H9 (cell line): ENCODE results near the gene ST3GAL6. TPM values are rescaled to one million over a fixed set of nuclear protein-coding genes. Genes with fewer than 3 reads are reported as not detected.

Experiments
- DNase-seq: peaks from one replicate; pipeline ENCODE4 v3.0.0-alpha.2; 2017
- H2AFZ ChIP-seq: one replicate; pipeline ENCODE4 v1.6.1; 2013; ENCODE audit warnings: mild to moderate bottlenecking, low read length, control low read depth, moderate library complexity
- H2AK5ac ChIP-seq: 2 replicates; pipeline ENCODE4 v1.6.1; 2013; ENCODE audit warnings: low read length, control low read depth, mixed read lengths; ENCODE audit not compliant: insufficient read length
- H2BK120ac ChIP-seq: one replicate; pipeline ENCODE4 v1.6.1; 2013; ENCODE audit warnings: low read depth, mild to moderate bottlenecking, low read length, control low read depth, inconsistent platforms; ENCODE audit not compliant: poor library complexity, severe bottlenecking
- H2BK12ac ChIP-seq: 2 replicates; pipeline ENCODE4 v1.6.1; 2013; ENCODE audit warnings: low read length, control low read depth, mixed read lengths, low read depth; ENCODE audit not compliant: insufficient read length
- H2BK15ac ChIP-seq: 2 replicates; pipeline ENCODE4 v1.6.1; 2013; ENCODE audit warnings: low read depth, low read length, control low read depth
- H2BK20ac ChIP-seq: one replicate; pipeline ENCODE4 v1.6.1; 2013; ENCODE audit warnings: low read depth, mild to moderate bottlenecking, low read length, control low read depth, inconsistent platforms; ENCODE audit not compliant: poor library complexity, severe bottlenecking
- H2BK5ac ChIP-seq: 2 replicates; pipeline ENCODE4 v1.6.1; 2013; ENCODE audit warnings: low read length, control low read depth, mixed read lengths; ENCODE audit not compliant: insufficient read length
- H3K14ac ChIP-seq: 2 replicates; pipeline ENCODE4 v1.6.1; 2013; ENCODE audit warnings: low read length, control low read depth; ENCODE audit not compliant: insufficient read depth
- H3K18ac ChIP-seq: 2 replicates; pipeline ENCODE4 v1.6.1; 2013; ENCODE audit warnings: low read depth, mild to moderate bottlenecking, mixed read lengths, low read length, control low read depth; ENCODE audit not compliant: insufficient read length
- H3K23ac ChIP-seq: 2 replicates; pipeline ENCODE4 v1.6.1; 2013; ENCODE audit warnings: low read length, control low read depth, mixed read lengths, low read depth; ENCODE audit not compliant: insufficient read length
- H3K23me2 ChIP-seq: 2 replicates; pipeline ENCODE4 v1.6.1; 2013; ENCODE audit warnings: low read depth, mild to moderate bottlenecking, mixed read lengths, low read length, control low read depth; ENCODE audit not compliant: insufficient read length, poor library complexity, severe bottlenecking
- H3K27ac ChIP-seq: 2 replicates; pipeline ENCODE4 v1.5.1; 2013; ENCODE audit warnings: low read length, control low read depth, mixed read lengths, low read depth; ENCODE audit not compliant: insufficient read length
- H3K27me3 ChIP-seq: 2 replicates; pipeline ENCODE4 v1.6.1; 2013; ENCODE audit warnings: low read length, control low read depth, inconsistent platforms; ENCODE audit not compliant: insufficient read depth
- H3K4ac ChIP-seq: 2 replicates; pipeline ENCODE4 v1.6.1; 2013; ENCODE audit warnings: low read depth, mild to moderate bottlenecking, control low read depth, inconsistent platforms, low read length, moderate library complexity
- H3K4me1 ChIP-seq: 2 replicates; pipeline ENCODE4 v1.6.1; 2013; ENCODE audit warnings: low read length, control low read depth, inconsistent platforms; ENCODE audit not compliant: insufficient read depth
- H3K4me2 ChIP-seq: 2 replicates; pipeline ENCODE4 v1.6.1; 2013; ENCODE audit warnings: low read length, control low read depth, mixed read lengths; ENCODE audit not compliant: insufficient read length, insufficient read depth
- H3K56ac ChIP-seq: 2 replicates; pipeline ENCODE4 v1.6.1; 2013; ENCODE audit warnings: low read depth, mild to moderate bottlenecking, mixed read lengths, low read length, control low read depth; ENCODE audit not compliant: insufficient read length
- H3K79me1 ChIP-seq: 2 replicates; pipeline ENCODE4 v1.6.1; 2013; ENCODE audit warnings: low read depth, mild to moderate bottlenecking, moderate library complexity, low read length, control low read depth, inconsistent platforms; ENCODE audit not compliant: insufficient read depth, poor library complexity, severe bottlenecking
- H3K79me2 ChIP-seq: 2 replicates; pipeline ENCODE4 v1.6.1; 2013; ENCODE audit warnings: low read length, control low read depth, inconsistent platforms; ENCODE audit not compliant: insufficient read depth
- H3K9ac ChIP-seq: 2 replicates; pipeline ENCODE4 v1.6.1; 2013; ENCODE audit warnings: low read length, control low read depth, mixed read lengths; ENCODE audit not compliant: insufficient read length; ENCODE audit errors: extremely low read depth
- H3K9me3 ChIP-seq: one replicate; pipeline ENCODE4 v1.6.1; 2013; ENCODE audit warnings: low read depth, low read length, inconsistent platforms; ENCODE audit not compliant: control insufficient read depth
- H3T11ph ChIP-seq: one replicate; pipeline ENCODE4 v1.6.1; 2013; ENCODE audit warnings: mild to moderate bottlenecking, low read length, control low read depth, inconsistent platforms
- H4K20me1 ChIP-seq: one replicate; pipeline ENCODE4 v1.6.1; 2013; ENCODE audit not compliant: control insufficient read depth, insufficient read length, insufficient read depth
- H4K5ac ChIP-seq: 2 replicates; pipeline ENCODE4 v1.6.1; 2013; ENCODE audit warnings: low read depth, mild to moderate bottlenecking, mixed read lengths, low read length, control low read depth; ENCODE audit not compliant: insufficient read length
- H4K8ac ChIP-seq: replicated peaks from 2 replicates; pipeline ENCODE4 v1.6.1; 2013; ENCODE audit warnings: low read length, control low read depth, mixed read lengths, low read depth; ENCODE audit not compliant: insufficient read length
- H4K91ac ChIP-seq: 2 replicates; pipeline ENCODE4 v1.6.1; 2013; ENCODE audit warnings: low read depth, mild to moderate bottlenecking, moderate library complexity, mixed read lengths, low read length, control low read depth; ENCODE audit not compliant: insufficient read length
- H3K27ac Mint-ChIP-seq, 3 experiments: 2 replicates in 2 of 3; 3 replicates in 1 of 3; pipeline ENCODE4 v1.8.0; 2020 to 2021; ENCODE audit warnings: mixed read lengths in 3 of 3, mild to moderate bottlenecking in 1 of 3, moderate library complexity in 1 of 3
- H3K27me3 Mint-ChIP-seq: 2 replicates; pipeline ENCODE4 v1.8.0; 2021; ENCODE audit warnings: low read depth, mild to moderate bottlenecking, moderate library complexity, mixed read lengths
- H3K36me3 Mint-ChIP-seq, 3 experiments: 2 replicates in 2 of 3; 3 replicates in 1 of 3; pipeline ENCODE4 v1.8.0; 2020 to 2021; ENCODE audit warnings: low read depth in 3 of 3, mixed read lengths in 3 of 3; ENCODE audit not compliant: insufficient read depth in 1 of 3
- H3K4me1 Mint-ChIP-seq, 2 experiments: 2 replicates each; pipeline ENCODE4 v1.8.0; 2020; ENCODE audit warnings: mixed read lengths in 2 of 2
- H3K4me3 Mint-ChIP-seq, 2 experiments: 2 replicates in 1 of 2; 3 replicates in 1 of 2; pipeline ENCODE4 v1.8.0; 2020 to 2021; ENCODE audit warnings: mild to moderate bottlenecking in 2 of 2, mixed read lengths in 2 of 2, moderate library complexity in 1 of 2
- H3K9me3 Mint-ChIP-seq, 2 experiments: 2 replicates in 1 of 2; 3 replicates in 1 of 2; pipeline ENCODE4 v1.8.0; 2020; ENCODE audit warnings: mild to moderate bottlenecking in 2 of 2, mixed read lengths in 2 of 2, moderate library complexity in 1 of 2
- total RNA-seq: library from RNA; stranded (reverse); gene quantifications from 2 replicates; pipeline ENCODE4 v1.2.1, GENCODE V29; 2021
- TF ChIP-seq, protein P1 (sequence below): fragments of 200-600 bp; sonication (generic); conservative IDR thresholded peaks from 3 replicates; pipeline ENCODE4 v1.8.0; 2021; ENCODE audit warnings: antibody characterized with exemption, mild to moderate bottlenecking

Gene ST3GAL6
- total RNA-seq, 1 experiment from 2014 or later, result 6.4 TPM

DNA sequence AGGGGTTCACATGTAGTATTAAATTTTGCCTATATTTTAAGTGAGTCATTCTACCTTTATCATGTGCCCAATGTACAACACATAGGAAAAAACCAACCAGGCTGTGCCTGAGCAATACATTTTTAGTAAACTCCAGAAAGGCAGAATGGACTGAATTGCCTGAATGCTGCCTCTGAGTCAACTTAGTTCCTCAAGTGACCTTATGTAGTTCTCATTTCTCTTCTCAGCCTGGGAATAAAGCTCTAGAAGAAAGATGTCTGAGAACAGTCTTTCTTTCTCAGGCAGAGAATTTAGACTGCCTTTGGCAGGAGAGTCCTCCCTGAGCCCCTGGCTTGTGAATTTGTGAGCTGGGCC is 13.0 kb downstream of the ST3GAL6 start:
- Histone ChIP-seq H2BK120ac (no peak overlapping the region), H3K14ac (no peak overlapping the region), H2BK12ac (no peak overlapping the region), H3T11ph (no peak overlapping the region), H4K8ac (no peak overlapping the region), H4K91ac (no peak overlapping the region), H3K23me2 (no peaks in the 10 kb centered on the region), H2BK15ac (no peak overlapping the region), H2BK5ac (no peak overlapping the region), H2AK5ac (no peak overlapping the region), H3K9ac (no peak overlapping the region), H3K56ac (no peak overlapping the region), H4K20me1 (no peaks in the 10 kb centered on the region), H3K18ac (no peak overlapping the region), H3K4me2 (no peak overlapping the region), H3K79me2 (no peaks in the 10 kb centered on the region), H2AFZ (no peak overlapping the region), H3K23ac (no peak overlapping the region), H4K5ac (no peak overlapping the region), H3K27ac (no peak overlapping the region), H3K4ac (no peak overlapping the region), H3K4me1 (no peaks in the 10 kb centered on the region; the same call in 1 of the 2 replicates), H3K9me3 (no peaks in the 10 kb centered on the region), H3K27me3 (no peaks in the 10 kb centered on the region), H3K79me1 (no peaks in the 10 kb centered on the region), H2BK20ac (no peak overlapping the region)
- DNase-seq, result no peak
- no peaks in the 10 kb centered on the region; a peak in 1 of 7 replicates for H3K36me3 Mint-ChIP-seq
- TF ChIP-seq, protein P1, sequence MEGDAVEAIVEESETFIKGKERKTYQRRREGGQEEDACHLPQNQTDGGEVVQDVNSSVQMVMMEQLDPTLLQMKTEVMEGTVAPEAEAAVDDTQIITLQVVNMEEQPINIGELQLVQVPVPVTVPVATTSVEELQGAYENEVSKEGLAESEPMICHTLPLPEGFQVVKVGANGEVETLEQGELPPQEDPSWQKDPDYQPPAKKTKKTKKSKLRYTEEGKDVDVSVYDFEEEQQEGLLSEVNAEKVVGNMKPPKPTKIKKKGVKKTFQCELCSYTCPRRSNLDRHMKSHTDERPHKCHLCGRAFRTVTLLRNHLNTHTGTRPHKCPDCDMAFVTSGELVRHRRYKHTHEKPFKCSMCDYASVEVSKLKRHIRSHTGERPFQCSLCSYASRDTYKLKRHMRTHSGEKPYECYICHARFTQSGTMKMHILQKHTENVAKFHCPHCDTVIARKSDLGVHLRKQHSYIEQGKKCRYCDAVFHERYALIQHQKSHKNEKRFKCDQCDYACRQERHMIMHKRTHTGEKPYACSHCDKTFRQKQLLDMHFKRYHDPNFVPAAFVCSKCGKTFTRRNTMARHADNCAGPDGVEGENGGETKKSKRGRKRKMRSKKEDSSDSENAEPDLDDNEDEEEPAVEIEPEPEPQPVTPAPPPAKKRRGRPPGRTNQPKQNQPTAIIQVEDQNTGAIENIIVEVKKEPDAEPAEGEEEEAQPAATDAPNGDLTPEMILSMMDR, result no peak
- H3K4me3 Mint-ChIP-seq, result no peak overlapping the region
- H3K4me1 Mint-ChIP-seq, result no peaks in the 10 kb centered on the region
- no peaks in the 10 kb centered on the region for H3K9me3 Mint-ChIP-seq
- peak overlapping the region in 2 of 3 experiments; percentile 50 to 61; a peak in 1 of 7 replicates for H3K27ac Mint-ChIP-seq
- H3K27me3 Mint-ChIP-seq, result no peaks in the 10 kb centered on the region
